Sciatic nerve (tissue), 2 donors: ENCODE data around the gene FAM107B. TPM values are rescaled to one million over a fixed set of nuclear protein-coding genes. Genes with fewer than 3 reads are reported as not detected.
"Not testable (repeated sequence)": the region's sequence is repeated elsewhere in the genome, so short reads cannot be mapped to it uniquely, and the experiment has no call there.

Source experiments
- ATAC-seq: fragments of 200-7000 bp; cut with Tn5 transposase; one replicate; pipeline ENCODE4 v1.9.1; 2020; ENCODE audit warnings: mild to moderate bottlenecking, moderate library complexity
- DNase-seq: peaks from one replicate; pipeline ENCODE4 v3.0.0-alpha.2; 2020; ENCODE audit warnings: low spot score
- intact Hi-C: fragments of 100-400 bp; cut with DNase I; formaldehyde crosslinking; loops from one replicate; pipeline ENCODE4 v1.14.2; 2022
- total RNA-seq: library from RNA; stranded (reverse); fragmentation: NEBNext Ultra II Directional; extraction: Animal tissue kit (Norgen Biotek cat#: 25700); gene quantifications from one replicate; pipeline ENCODE4 v1.2.1, GENCODE V29; 2021
- donor health status: DM: no; HTN: no; CAD: no.
- donor health status: DM: no; HTN: no; CAD: no.

The FAM107B gene
- total RNA-seq, 1 donor from 2014 or later = 23.7 TPM

- no peak for DNase-seq
- no peak for ATAC-seq
- intact Hi-C loops = no loop called here
Observed at GRCh38 chr10:14598809-14599764, 175.6 kb downstream of the FAM107B start.

- DNase-seq (no peak), ATAC-seq (no peak)
- intact Hi-C loops = no loop called here
Observed at GRCh38 chr10:14595526-14596182, 179.0 kb downstream of the FAM107B start.

GRCh38 chr10:14594878-14595525 is 179.7 kb downstream of the FAM107B start:
- DNase-seq (no peak), ATAC-seq (no peak)
- intact Hi-C loops = no loop called here

- intact Hi-C loops = no loop called here
- DNase-seq = no peak
- no peak for ATAC-seq
Observed at GRCh38 chr10:14593806-14594205, 180.9 kb downstream of the FAM107B start.

DNA sequence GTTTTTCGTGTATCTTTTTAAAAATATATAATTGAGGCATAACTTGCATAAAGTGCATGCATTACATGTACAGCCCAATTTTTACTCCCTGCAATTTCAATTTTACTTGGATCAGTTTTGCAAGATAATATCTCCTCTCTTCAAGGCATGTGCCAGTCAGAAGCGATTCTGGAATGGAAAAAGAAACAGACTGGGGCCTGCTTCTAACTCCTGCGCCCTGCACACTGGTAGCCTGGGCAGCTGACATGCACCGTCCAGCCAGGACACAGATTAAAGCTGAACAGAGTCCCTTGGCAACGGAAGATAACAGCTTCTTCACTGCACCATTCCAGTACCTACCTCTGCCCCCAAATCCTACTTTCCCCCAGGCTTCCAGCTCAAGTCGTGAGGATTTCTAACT is 182.1 kb downstream of the FAM107B start:
- intact Hi-C loops = no loop called here
- no peak for ATAC-seq
- no peak for DNase-seq

DNA sequence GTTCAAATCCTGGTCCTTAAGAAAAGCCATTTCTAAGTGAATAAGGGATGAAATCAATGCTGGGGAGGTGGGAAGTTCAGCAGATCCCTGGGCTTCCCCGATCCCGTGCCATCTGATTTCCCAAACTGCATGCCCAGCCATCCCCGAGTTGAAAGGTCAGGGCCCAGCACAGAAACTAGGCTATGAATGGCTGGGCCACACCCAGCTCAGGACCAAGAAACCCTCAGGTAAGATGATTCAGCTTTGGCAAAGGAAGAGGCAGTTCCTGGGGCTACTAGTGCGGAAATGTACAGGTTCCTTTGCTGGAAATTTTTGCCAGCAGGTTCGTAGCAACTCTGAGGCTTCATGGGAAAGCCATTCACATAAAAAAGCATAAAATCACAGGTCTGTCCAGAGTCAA is 182.7 kb downstream of the FAM107B start:
- no peak for ATAC-seq
- intact Hi-C loops = no loop called here
- no peak for DNase-seq

DNA sequence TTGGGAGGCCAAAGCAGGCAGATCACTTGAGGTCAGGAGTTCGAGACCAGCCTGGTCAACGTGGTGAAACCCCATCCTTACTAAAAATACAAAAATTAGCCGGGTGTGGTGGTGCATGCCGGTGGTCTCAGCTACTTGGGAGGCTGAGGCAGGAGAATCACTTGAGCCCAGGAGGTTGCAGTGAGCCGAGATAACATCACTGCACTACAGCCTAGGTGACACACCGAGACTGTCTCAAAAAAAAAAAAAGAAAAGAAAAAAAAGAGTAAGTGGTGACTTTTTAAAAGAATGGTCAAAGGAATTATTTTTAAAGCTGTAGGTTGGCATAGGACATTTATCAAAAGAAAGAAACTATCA is 185.8 kb downstream of the FAM107B start:
- intact Hi-C loops, ATAC-seq, DNase-seq: not testable (repeated sequence)

- ATAC-seq (peak; percentile 71), DNase-seq (no peak)
- intact Hi-C loops = no loop called here
Observed at GRCh38 chr10:14588084-14588937, 186.4 kb downstream of the FAM107B start.

DNA sequence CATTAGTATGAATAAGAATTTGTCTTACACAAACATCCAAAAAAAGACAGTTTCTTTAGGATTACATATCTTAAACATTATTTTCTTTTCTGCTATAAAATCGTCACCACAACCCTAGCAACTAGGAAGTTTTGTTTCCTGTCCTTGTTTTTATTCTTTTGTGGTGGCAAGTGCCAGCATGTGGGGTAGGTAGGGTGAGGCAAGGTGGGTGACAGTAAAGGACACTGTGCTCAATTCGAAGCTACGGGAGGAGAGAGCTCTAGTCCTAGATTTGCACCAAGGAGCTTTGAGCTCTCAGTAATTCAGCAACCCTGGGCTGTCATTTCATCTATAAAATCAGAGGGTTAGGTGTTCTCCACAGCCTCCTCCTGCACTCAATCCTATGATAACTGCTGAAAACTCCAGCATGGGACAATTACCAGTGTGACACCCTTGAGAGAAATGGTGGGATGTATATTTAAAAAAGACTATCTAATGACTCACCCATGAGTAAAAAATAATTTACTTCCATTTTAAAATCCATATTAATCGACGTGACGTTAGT is 187.1 kb downstream of the FAM107B start:
- peak; percentile 9 for ATAC-seq
- intact Hi-C loops = no loop called here
- DNase-seq = no peak

- intact Hi-C loops = no loop called here
- DNase-seq (no peak), ATAC-seq (no peak)
Observed at GRCh38 chr10:14586901-14587300, 187.8 kb downstream of the FAM107B start.

- no peak for DNase-seq
- intact Hi-C loops = no loop called here
Observed at GRCh38 chr10:14585287-14586193, 189.2 kb downstream of the FAM107B start.

GRCh38 chr10:14584661-14585060 is 190.0 kb downstream of the FAM107B start:
- intact Hi-C loops = no loop called here
- ATAC-seq (no peak), DNase-seq (no peak)

More at GRCh38 chr10:14585287-14586193, 189.2 kb downstream of the FAM107B start:
- no peak for ATAC-seq

DNA sequence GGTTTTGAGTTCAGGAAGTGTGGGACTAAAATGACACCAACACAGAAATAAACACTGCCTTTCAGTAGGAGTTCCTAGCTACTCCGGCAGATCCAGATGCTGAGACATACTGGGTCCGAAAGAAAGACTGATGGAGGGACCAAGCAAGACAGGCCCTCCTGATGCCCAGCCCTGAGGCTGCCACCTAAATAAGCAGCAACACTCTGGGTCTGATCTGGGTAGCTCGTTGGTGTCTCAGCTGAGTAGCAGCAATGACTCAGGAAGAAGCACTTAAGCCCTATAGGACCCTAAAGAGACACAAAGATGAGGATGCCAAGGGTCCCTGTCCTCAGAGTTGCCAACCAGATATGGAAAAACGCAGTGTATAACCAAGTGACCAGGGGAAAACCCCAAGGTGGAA is 190.7 kb downstream of the FAM107B start:
- ATAC-seq (no peak), DNase-seq (no peak)
- intact Hi-C loops = no loop called here

DNA sequence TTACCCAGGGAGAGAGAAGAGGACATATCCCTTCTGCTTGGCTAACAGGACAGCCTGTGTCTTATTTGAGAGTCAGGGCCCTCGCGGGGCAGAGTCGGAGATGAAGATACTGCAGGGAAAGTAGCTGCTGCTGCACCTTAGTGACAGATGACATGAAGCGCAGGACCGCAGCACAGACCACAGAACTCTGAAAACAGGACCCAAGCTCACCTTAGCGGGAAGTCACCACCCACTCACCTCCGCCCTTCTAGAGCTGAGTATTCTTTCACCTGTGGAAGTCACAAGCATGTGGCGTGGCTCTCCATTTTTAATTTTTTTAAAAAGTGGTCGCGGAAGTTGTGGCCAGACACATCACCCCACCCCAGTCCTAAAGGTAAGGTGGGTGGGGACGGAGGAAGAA is 191.4 kb downstream of the FAM107B start:
- DNase-seq (no peak), ATAC-seq (no peak)
- intact Hi-C loops = no loop called here

- intact Hi-C loops = no loop called here
- ATAC-seq (no peak), DNase-seq (no peak)
Observed at GRCh38 chr10:14581553-14582321, 193.0 kb downstream of the FAM107B start.

GRCh38 chr10:14580671-14581332 is 193.9 kb downstream of the FAM107B start:
- DNase-seq = no peak
- intact Hi-C loops = no loop called here
- no peak for ATAC-seq
